Cardiac fibroblast (primary cell): ENCODE results near the gene PTPRR.

Experiments used
- DNase-seq, 2 donors: peaks; one replicate each; pipeline versions ENCODE4 v3.0.0 to v3.0.0-alpha.2; 2010; ENCODE audit warnings: low read depth in 2 of 2
- H3K4me3 ChIP-seq, 2 donors: replicated peaks in 1 of 2; 1 replicate in 1 of 2; 2 replicates in 1 of 2; pipeline ENCODE4 v1.5.1; 2011; ENCODE audit warnings: low read depth in 2 of 2, low read length in 2 of 2, mild to moderate bottlenecking in 2 of 2, moderate library complexity in 1 of 2
- TF ChIP-seq, protein P1 (sequence below): IDR thresholded peaks from one replicate; pipeline ENCODE4 v1.5.1; 2011; ENCODE audit warnings: low read depth, mild to moderate bottlenecking, low read length, inconsistent platforms

Gene PTPRR

DNA sequence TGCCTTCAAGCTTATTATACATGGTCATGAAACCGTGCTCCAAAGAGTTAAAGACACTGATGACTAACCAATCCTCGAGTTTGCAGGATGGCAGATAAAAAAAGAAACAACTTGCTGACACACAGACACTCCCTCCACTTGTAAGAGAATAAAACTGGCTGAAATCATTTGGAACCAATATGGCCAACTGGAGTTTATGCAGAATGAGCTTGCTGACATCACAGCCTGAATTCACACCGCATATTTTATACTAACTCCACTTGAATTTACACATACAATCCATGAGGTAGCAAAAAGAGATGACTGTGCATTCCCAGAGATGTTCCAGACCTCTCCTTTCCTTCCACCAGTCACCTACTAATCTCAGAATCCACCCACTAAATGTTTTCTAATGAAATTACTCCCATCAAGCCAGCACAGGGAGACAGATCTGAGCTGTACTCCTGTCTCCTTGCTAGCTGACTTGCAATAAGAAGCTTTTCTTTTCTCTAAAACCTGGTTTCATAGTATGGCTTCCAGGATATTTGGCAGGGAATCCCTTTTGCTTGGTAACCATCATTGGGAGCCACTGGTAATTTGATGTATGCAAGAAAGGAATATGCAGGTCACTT, 15.8 kb upstream of the PTPRR start:
- DNase-seq: peak in 1 of 2 donors; percentile 11
- H3K4me3 ChIP-seq: no peak overlapping the region
- TF ChIP-seq, protein P1, sequence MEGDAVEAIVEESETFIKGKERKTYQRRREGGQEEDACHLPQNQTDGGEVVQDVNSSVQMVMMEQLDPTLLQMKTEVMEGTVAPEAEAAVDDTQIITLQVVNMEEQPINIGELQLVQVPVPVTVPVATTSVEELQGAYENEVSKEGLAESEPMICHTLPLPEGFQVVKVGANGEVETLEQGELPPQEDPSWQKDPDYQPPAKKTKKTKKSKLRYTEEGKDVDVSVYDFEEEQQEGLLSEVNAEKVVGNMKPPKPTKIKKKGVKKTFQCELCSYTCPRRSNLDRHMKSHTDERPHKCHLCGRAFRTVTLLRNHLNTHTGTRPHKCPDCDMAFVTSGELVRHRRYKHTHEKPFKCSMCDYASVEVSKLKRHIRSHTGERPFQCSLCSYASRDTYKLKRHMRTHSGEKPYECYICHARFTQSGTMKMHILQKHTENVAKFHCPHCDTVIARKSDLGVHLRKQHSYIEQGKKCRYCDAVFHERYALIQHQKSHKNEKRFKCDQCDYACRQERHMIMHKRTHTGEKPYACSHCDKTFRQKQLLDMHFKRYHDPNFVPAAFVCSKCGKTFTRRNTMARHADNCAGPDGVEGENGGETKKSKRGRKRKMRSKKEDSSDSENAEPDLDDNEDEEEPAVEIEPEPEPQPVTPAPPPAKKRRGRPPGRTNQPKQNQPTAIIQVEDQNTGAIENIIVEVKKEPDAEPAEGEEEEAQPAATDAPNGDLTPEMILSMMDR: no peak

DNA sequence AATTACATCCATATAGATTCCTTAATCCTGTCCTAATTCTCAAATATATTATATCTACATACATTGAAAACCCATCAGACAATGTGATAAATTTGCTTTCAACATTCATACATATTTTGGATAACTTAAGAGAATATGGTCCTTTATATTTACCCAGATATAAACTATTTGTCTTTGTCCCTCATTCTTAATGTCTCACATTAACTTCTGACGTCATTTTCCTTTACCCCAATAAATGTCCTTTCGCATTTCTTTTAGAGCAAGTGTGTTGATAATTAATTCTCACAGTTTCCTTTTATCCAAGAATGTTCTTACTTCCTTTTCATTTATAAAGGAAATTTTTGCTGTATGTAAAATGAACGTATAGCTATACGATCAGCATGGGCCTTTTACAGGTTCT, 12.6 kb upstream of the PTPRR start:
- DNase-seq: no peak
- no peak overlapping the region for H3K4me3 ChIP-seq
- TF ChIP-seq, protein P1: no peak

DNA sequence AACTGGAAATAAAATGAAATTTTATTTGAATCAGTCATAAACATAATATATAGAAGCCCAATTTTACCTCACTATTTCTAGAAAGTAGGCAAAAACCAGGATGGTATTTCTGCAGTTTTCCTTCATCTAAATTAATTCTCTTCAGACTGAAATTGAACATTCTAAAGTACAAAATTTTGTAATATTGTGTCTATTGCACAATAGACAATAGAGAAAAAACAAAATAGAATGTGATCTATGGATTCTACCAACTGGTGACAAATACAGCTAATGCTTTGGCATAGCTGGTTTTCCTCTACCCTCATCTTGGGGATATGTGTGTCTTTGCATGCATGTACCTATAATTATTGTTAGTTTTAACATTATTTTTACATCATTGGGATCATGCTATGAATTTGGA, 8.5 kb upstream of the PTPRR start:
- H3K4me3 ChIP-seq: no peak overlapping the region
- DNase-seq: no peak
- TF ChIP-seq, protein P1: no peak

DNA sequence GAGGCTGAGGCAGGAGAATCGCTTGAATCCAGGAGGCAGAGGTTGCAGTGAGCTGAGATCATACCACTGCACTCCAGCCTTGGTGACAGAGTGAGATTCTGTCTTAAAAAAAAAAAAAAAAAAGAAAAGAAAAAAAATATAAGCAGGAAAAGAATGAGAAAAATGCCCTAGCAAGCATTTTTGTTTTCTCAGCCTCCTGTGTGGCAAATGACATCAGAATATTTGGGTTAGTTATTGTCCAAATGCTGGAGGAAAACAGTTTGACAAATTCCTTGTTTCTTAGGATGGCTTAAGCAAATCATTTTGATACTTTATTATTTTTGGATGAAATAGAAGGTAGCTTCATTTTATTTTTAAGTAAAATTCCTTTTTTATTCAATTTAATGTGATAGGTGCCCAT, 7.5 kb upstream of the PTPRR start:
- DNase-seq: peak in 1 of 2 donors; percentile 22
- TF ChIP-seq, protein P1: no peak
- H3K4me3 ChIP-seq: no peak overlapping the region

DNA sequence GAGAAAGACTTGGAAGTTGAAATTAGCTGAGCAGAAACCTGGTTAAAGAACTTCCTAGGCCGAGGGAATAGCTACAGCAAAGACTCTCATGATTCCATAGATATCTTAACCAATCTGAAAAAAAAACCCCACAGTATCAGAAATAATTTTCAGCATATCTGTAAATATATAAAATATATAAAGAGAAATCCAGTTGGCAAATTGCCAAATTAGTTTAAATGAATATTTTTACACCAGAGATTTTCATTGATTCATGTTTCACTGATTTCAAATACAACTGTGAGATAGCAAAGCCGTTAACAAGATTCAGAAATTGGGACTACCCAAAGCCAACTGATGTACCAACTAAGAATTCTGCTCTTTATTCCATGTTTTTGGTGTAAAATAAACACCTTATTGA, 6.8 kb upstream of the PTPRR start:
- DNase-seq: no peak
- no peak overlapping the region for H3K4me3 ChIP-seq
- TF ChIP-seq, protein P1: no peak

DNA sequence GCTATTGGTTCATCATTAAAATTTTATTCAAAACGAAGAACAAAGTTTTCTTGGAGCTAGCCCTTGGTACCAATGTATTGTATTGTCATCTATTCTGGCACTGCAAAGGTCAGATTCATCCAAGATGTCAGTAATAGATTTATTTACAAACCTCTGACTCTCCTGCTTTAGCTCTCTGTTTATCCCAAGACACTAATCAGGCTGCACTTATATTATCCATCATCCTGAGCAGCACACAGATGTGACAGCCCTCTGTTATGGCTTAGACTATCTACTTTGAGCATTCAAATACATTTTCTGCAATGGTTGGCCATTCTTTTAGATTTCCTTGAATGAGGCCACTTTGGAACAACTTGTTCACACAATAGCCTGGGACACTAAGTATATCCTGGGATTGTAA, 5.0 kb upstream of the PTPRR start:
- H3K4me3 ChIP-seq: no peak overlapping the region
- TF ChIP-seq, protein P1: no peak
- no peak for DNase-seq

DNA sequence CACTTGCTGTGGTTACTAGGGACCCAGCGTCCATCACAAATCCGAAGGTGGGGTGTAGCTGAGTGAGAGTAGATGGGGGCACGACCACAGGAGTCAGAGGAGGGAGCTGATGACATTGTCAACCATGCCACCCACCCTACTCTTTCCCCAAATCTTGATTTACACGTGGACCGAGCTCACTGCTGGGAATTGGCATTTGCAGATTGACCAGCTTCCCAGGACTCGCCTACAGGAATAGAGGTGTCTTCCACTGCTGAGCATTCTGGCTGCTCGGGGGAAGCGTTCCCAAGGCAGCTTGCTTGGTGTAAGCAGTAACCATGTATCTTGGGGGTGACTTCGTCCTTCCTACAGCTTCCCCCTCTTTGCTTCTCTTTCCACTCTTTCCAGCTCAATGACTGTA, 353 bp upstream of the PTPRR start:
- TF ChIP-seq, protein P1: no peak
- DNase-seq: peak in 1 of 2 donors; percentile 1
- no peak overlapping the region for H3K4me3 ChIP-seq
